A673 (cell line): ENCODE measurements around the gene TPRKB.

Source experiments
- EZH2 ChIP-seq: fragments of 200-600 bp; sonication (generic); IDR thresholded peaks from 2 replicates; pipeline ENCODE4 v1.6.1; 2017; ENCODE audit warnings: borderline replicate concordance, low read depth, mild to moderate bottlenecking, mixed read lengths, antibody characterized with exemption, low read length; ENCODE audit not compliant: poor library complexity, severe bottlenecking
- TF ChIP-seq, protein P1 (sequence below): fragments of 300-800, 200-600 bp; sonication (generic); conservative IDR thresholded peaks from 2 replicates; pipeline ENCODE4 v1.5.1; 2017; ENCODE audit warnings: low read depth, mild to moderate bottlenecking, antibody characterized with exemption, low read length, moderate library complexity, mixed read lengths

DNA sequence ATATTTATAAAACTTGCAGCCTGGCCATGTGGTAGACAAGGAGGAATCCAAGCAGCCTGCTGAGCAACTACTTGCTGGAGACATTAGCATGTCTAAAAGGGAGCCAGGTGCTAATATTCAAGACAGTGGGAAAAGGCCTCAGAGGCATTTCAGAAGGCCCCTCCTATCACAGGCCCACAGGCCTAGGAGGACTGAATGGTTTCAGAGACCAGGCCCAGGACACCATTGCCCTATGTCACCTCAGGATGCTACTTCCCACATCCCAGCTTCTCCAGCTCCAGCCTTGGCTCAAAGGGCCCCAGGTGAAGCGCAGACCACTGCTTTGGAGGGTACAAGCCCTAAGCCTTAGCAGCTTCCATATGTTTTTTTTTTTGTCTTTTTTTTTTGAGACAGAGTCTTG is 39.0 kb downstream of the TPRKB start:
- TF ChIP-seq, protein P1, sequence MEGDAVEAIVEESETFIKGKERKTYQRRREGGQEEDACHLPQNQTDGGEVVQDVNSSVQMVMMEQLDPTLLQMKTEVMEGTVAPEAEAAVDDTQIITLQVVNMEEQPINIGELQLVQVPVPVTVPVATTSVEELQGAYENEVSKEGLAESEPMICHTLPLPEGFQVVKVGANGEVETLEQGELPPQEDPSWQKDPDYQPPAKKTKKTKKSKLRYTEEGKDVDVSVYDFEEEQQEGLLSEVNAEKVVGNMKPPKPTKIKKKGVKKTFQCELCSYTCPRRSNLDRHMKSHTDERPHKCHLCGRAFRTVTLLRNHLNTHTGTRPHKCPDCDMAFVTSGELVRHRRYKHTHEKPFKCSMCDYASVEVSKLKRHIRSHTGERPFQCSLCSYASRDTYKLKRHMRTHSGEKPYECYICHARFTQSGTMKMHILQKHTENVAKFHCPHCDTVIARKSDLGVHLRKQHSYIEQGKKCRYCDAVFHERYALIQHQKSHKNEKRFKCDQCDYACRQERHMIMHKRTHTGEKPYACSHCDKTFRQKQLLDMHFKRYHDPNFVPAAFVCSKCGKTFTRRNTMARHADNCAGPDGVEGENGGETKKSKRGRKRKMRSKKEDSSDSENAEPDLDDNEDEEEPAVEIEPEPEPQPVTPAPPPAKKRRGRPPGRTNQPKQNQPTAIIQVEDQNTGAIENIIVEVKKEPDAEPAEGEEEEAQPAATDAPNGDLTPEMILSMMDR, result no peak
- no peak for TF ChIP-seq EZH2
